Fibroblast of mammary gland (primary cell): ENCODE data around the gene MMP15.

Experiments used
- DNase-seq: peaks from one replicate; pipeline ENCODE4 v3.0.0-alpha.2; 2010; ENCODE audit warnings: low read depth
- H3K4me3 ChIP-seq: 2 replicates; pipeline ENCODE4 v1.5.1; 2011; ENCODE audit warnings: low read depth, mild to moderate bottlenecking, low read length, moderate library complexity; ENCODE audit not compliant: control insufficient read depth
- TF ChIP-seq, protein P1 (sequence below): conservative IDR thresholded peaks from 2 replicates; pipeline ENCODE4 v1.5.1; 2011; ENCODE audit warnings: low read depth, low read length, inconsistent platforms; ENCODE audit not compliant: control insufficient read depth, insufficient read depth

The MMP15 gene

DNA sequence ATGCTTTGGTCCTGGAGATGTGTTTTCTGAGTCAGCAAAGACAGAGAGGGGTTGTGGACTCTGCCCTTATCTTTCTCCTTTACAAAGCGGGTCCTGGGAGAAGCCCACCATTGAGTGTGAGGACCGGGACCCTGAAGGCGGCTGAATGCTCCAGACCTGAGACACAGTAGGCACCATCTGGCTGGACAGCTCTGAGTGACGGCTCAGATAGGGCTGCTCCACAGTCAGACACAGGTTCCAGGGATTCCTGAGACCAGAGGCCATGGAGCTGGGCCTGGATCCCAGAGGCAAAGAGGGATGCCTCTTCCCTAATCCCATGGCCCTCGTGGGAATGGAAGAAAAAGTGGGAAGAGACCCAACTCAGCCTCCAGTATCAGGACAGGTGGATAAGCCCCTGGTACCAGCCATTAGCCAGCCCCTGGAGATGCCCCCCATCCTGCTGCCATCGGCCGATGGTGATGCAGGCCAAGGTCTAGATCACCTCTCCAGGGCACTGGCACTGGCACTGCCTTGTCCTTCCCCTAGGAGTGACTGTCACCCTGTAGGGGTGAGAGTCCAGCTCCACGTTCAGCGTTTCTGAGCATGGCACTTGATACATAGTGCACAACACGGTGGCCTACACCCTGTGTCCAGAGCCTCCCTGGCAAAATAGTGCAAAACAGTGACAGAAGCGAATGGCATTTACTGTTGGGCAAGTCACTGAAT lies 4.7 kb downstream of the MMP15 start:
- no peak for DNase-seq
- TF ChIP-seq, protein P1, sequence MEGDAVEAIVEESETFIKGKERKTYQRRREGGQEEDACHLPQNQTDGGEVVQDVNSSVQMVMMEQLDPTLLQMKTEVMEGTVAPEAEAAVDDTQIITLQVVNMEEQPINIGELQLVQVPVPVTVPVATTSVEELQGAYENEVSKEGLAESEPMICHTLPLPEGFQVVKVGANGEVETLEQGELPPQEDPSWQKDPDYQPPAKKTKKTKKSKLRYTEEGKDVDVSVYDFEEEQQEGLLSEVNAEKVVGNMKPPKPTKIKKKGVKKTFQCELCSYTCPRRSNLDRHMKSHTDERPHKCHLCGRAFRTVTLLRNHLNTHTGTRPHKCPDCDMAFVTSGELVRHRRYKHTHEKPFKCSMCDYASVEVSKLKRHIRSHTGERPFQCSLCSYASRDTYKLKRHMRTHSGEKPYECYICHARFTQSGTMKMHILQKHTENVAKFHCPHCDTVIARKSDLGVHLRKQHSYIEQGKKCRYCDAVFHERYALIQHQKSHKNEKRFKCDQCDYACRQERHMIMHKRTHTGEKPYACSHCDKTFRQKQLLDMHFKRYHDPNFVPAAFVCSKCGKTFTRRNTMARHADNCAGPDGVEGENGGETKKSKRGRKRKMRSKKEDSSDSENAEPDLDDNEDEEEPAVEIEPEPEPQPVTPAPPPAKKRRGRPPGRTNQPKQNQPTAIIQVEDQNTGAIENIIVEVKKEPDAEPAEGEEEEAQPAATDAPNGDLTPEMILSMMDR = no peak
- H3K4me3 ChIP-seq = no peak overlapping the region

DNA sequence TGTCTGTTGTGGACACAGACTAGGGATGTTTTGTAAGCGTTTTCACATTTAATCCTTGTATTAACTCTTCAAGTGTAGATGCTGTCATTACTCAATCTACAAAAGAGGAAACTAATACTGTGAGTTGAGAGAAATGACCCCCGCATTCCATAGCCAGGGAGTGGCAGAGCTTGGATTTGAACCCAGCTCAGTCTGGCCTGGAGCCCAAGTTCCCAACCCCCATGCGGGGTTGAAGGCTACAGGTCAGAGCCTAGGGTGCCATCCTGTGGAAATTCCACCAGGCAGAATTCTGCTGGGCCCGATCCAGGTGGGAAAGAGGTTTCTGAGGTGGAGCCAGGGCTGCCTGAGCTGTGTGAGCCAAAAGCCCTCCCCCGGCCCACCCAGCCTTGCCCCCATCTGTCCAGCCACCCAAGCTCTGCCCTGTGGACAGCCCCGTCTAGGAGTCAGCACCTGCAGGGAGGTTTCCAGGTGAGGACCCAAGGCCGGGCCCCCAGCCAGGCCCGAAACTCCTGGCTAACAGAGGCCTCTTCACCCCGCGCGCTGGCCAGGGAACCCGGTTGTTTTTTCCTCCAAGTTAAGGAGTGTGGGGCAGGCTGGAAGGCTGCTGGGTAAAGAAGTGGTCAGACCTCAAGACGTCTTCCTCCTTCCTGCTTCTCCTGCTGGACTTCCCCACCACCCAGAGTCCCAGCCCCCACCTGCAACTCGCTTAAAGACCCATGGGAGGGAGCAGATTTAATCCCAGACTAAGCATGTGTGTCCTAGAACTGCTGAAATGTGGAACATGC lies 5.7 kb downstream of the MMP15 start:
- H3K4me3 ChIP-seq = no peak overlapping the region
- TF ChIP-seq, protein P1 = no peak
- no peak for DNase-seq

DNA sequence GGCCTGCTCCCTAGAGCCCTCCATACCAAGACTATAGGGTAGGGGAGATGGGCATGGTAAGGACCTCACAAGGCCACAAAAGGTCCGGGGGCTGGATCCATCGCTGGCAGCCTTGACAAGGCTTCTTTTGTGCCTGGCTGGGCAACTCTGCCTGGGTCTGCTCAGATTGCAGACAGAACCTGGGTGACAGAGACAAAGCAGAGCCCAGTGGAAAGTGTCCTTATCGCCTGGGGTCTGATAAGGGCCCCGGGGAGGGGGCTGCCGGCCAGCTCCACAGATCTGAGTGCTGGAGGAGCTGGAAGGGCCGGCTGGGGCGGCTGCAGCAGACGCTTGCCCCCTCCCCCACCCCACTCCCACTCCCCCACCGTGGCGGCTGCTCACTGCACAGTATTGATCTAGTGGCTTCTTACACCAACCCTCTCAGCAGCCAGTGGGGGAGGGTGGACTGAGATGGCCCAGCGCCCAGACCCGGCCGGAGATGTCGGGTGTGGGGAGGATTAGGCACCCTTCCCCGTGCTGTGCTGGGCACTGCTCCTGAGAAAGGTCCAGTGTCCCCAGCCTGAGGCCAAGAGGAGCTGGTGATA lies 7.2 kb downstream of the MMP15 start:
- H3K4me3 ChIP-seq = no peak overlapping the region
- TF ChIP-seq, protein P1 = no peak
- DNase-seq = no peak

DNA sequence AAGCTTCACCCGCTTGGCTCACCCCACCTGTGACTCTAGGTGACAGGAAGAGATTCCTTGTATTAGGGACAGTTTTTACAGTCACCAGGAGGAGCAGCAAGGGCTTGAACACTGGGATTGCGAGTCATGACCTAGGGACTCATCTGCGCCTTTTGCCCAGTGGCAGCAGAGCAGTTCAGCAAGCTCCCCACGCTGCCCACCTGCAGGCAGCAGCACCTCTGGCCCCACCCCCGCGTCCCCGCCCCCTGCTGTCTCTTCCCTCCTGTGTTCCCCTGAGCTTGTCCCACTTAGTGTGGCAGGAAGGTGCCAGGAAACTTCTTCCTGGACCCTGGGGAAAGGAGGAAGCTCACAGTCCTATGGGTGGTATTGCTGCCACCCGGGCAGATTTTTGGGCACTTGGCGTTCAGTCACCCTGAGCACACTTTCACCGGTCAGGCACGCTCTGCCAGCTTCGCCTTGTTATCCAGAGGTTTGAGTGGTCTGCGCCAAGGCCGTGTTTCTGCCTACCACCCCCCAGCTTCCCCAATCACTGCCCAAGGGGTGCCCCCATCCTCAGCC lies 8.7 kb downstream of the MMP15 start:
- no peak overlapping the region for H3K4me3 ChIP-seq
- no peak for DNase-seq
- TF ChIP-seq, protein P1 = no peak

DNA sequence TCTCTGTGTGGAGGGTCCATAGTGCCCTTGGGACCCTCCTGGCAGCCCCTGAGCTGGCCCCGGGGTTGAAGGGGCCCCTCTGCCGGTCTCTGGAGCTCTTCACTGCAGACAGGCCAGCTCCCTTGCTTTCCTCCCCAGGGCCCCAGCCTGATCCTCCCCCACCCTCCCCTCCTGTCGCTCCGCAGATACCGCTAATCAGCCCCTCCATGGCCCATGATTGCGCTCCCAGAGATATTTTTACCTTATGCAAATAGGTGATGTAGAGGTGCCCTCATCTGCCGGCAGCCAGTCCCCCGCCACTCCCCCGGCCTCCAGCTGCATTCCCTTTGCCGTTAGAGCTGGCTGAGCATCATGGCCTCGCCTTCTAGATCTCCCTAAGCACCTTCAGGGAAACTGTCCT lies 9.2 kb downstream of the MMP15 start:
- DNase-seq = no peak
- TF ChIP-seq, protein P1 = no peak
- H3K4me3 ChIP-seq = no peak overlapping the region

DNA sequence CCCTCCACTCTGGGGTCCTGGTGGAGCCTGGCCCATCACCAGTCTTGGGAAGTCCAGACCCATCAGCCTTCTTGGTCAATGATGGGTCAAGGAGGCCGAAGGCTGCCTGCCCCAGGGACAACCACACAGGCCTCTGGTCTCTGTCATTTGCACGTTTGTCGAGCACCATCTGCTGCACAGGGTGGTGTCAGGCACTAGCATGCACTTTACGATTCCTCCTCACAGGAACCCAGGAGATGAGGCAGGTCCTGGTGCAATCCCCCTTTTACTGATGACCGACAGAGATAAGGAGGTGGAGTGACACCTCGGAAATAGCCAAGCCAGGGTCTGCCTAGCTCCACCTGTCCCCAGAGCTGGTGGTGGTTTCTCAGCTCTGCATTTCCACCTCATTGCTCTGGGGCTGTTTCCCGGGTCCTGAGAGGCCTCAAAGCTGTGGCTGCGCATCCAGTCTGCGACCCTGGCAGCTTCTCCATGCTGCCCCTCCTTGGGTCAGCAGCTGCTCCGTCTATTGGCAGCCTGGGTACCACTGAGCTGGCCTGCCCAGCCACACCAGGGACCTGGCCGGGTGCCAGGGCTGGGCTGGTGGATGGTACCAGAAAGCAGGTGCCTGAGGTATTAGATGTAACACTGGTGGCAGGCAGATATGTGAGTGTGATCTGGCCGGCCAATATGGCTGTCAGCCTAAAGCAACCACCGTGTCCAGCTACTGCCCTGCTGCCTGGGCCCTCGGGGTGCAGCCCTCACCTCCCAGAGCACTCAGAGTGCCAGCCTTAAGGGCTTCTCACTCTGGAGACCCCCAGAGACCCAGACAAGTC lies 10.0 kb downstream of the MMP15 start:
- no peak for DNase-seq
- TF ChIP-seq, protein P1 = no peak
- H3K4me3 ChIP-seq = no peak overlapping the region
